Fibroblast of the aortic adventitia (primary cell): ENCODE measurements around the gene RBM7. TPM values are rescaled to one million over a fixed set of nuclear protein-coding genes. Genes with fewer than 3 reads are reported as not detected.
A peak's percentile ranks its signal among the peaks of the same experiment; 100 is the strongest.

ENCODE experiments used
- DNase-seq: peaks from one replicate; pipeline ENCODE4 v3.0.0-alpha.2; 2010; ENCODE audit warnings: low read depth
- H3K4me3 ChIP-seq: 2 replicates; pipeline ENCODE4 v1.5.1; 2011; ENCODE audit warnings: low read depth, mild to moderate bottlenecking, control low read depth, low read length, moderate library complexity
- CTCF ChIP-seq: IDR thresholded peaks from 2 replicates; pipeline ENCODE4 v1.5.1; 2011; ENCODE audit warnings: mild to moderate bottlenecking, low read length, control low read depth, inconsistent platforms; ENCODE audit not compliant: insufficient read depth
- total RNA-seq: library from RNA; depleted of rRNA; stranded (reverse); fragments of >200 nt; gene quantifications from 2 replicates; pipeline ENCODE4 v1.2.3, GENCODE V29; 2012; ENCODE audit warnings: low replicate concordance

The RBM7 gene
- total RNA-seq, 1 donor: 45.6 TPM

GRCh38 chr11:114395736-114396135 is 4.7 kb upstream of the RBM7 start:
- peak; percentile 23 for TF ChIP-seq CTCF
- no peak overlapping the region for H3K4me3 ChIP-seq
- DNase-seq: no peak

- TF ChIP-seq CTCF: no peak
Observed at GRCh38 chr11:114396916-114397315, 3.5 kb upstream of the RBM7 start.

GRCh38 chr11:114397349-114397982 is 3.0 kb upstream of the RBM7 start:
- TF ChIP-seq CTCF: no peak
- peak; percentile 38 for DNase-seq
- no peak overlapping the region for H3K4me3 ChIP-seq

More at GRCh38 chr11:114396916-114397315, 3.5 kb upstream of the RBM7 start:
- DNase-seq: no peak
- no peak overlapping the region for H3K4me3 ChIP-seq

- DNase-seq: no peak
- no peak for TF ChIP-seq CTCF
- no peak overlapping the region for H3K4me3 ChIP-seq
Observed at GRCh38 chr11:114398303-114398920, 2.1 kb upstream of the RBM7 start.

- DNase-seq: no peak
- no peak for TF ChIP-seq CTCF
- peak overlapping the region; percentile 81 for H3K4me3 ChIP-seq
Observed at GRCh38 chr11:114399490-114400215, 813 bp upstream of the RBM7 start.

- H3K4me3 ChIP-seq: peak overlapping the region; percentile 81
- DNase-seq: no peak
- no peak for TF ChIP-seq CTCF
Observed at GRCh38 chr11:114400915-114401223, 403 bp downstream of the RBM7 start.
